Keratinocyte (primary cell): ENCODE results near the gene TAP2. TPM values are rescaled to one million over a fixed set of nuclear protein-coding genes. Genes with fewer than 3 reads are reported as not detected.
A peak's percentile ranks its signal among the peaks of the same experiment; 100 is the strongest.

Source experiments
- DNase-seq: peaks from one replicate; pipeline ENCODE4 v3.0.0-alpha.2; 2011; ENCODE audit warnings: low read depth, missing footprints, low spot score
- FAIRE-seq: peaks from 2 replicates; lab custom pipeline; 2011; peaks lifted over from hg19 to GRCh38; lab: Jason Lieb, UNC
- H2AFZ ChIP-seq: 2 replicates; pipeline ENCODE4 v1.6.0; 2012; ENCODE audit warnings: low read length, control low read depth, inconsistent platforms; ENCODE audit not compliant: control insufficient read depth
- H3K27ac ChIP-seq: 2 replicates; pipeline ENCODE4 v1.5.1; 2011; ENCODE audit warnings: low read length; ENCODE audit not compliant: control insufficient read depth, insufficient read depth
- H3K27me3 ChIP-seq: 3 replicates; pipeline ENCODE4 v1.6.0; 2011; ENCODE audit warnings: low read length; ENCODE audit not compliant: control insufficient read depth, insufficient read depth; ENCODE audit errors: extremely low read depth
- H3K36me3 ChIP-seq, 2 experiments: 2 replicates in 1 of 2; 3 replicates in 1 of 2; pipeline ENCODE4 v1.5.1; 2011; ENCODE audit warnings: low read length in 2 of 2, mild to moderate bottlenecking in 1 of 2; ENCODE audit not compliant: control insufficient read depth in 2 of 2, insufficient read depth in 2 of 2; ENCODE audit errors: extremely low read depth in 1 of 2
- H3K4me1 ChIP-seq: 3 replicates; pipeline ENCODE4 v1.5.1; 2011; ENCODE audit warnings: low read length; ENCODE audit not compliant: control insufficient read depth, insufficient read depth; ENCODE audit errors: extremely low read depth
- H3K4me2 ChIP-seq: 3 replicates; pipeline ENCODE4 v1.6.0; 2011; ENCODE audit warnings: low read depth, low read length; ENCODE audit not compliant: control insufficient read depth, insufficient read depth; ENCODE audit errors: extremely low read depth
- H3K4me3 ChIP-seq, 3 experiments: fragments of 200-600 bp in 1 of 3; sonication (generic) in 1 of 3; 2 replicates in 2 of 3; 3 replicates in 1 of 3; pipeline ENCODE4 v1.5.1; 2011 to 2016; ENCODE audit warnings: low read length in 3 of 3, mild to moderate bottlenecking in 3 of 3, control low read depth in 2 of 3, inconsistent platforms in 1 of 3, low read depth in 1 of 3, mixed read lengths in 1 of 3, mixed run types in 1 of 3, moderate library complexity in 1 of 3; ENCODE audit not compliant: control insufficient read depth in 2 of 3, insufficient read depth in 2 of 3; ENCODE audit errors: extremely low read depth in 1 of 3
- H3K79me2 ChIP-seq: 2 replicates; pipeline ENCODE4 v1.6.0; 2012; ENCODE audit warnings: low read length; ENCODE audit not compliant: control insufficient read depth, insufficient read depth
- H3K9ac ChIP-seq: 3 replicates; pipeline ENCODE4 v1.6.0; 2011; ENCODE audit warnings: low read length; ENCODE audit not compliant: control insufficient read depth, insufficient read depth; ENCODE audit errors: extremely low read depth
- H3K9me1 ChIP-seq: 3 replicates; pipeline ENCODE4 v1.6.0; 2011; ENCODE audit warnings: low read length; ENCODE audit not compliant: control insufficient read depth, insufficient read depth; ENCODE audit errors: extremely low read depth
- H3K9me3 ChIP-seq: 2 replicates; pipeline ENCODE4 v1.5.1; 2012; ENCODE audit warnings: low read depth, low read length; ENCODE audit not compliant: control insufficient read depth
- H4K20me1 ChIP-seq: 3 replicates; pipeline ENCODE4 v1.6.0; 2011; ENCODE audit warnings: low read length; ENCODE audit not compliant: control insufficient read depth, insufficient read depth; ENCODE audit errors: extremely low read depth
- CTCF ChIP-seq, 3 experiments: IDR thresholded peaks in 1 of 3; conservative IDR thresholded peaks in 1 of 3; optimal IDR thresholded peaks in 1 of 3; 2 replicates in 2 of 3; 3 replicates in 1 of 3; pipeline versions ENCODE3 to v1.5.1; 2011; ENCODE audit warnings: low read length in 3 of 3, mild to moderate bottlenecking in 3 of 3, moderate library complexity in 2 of 3, control low read depth in 1 of 3, inconsistent platforms in 1 of 3; ENCODE audit not compliant: insufficient read depth in 2 of 3; ENCODE audit errors: extremely low read depth in 1 of 3
- EZH2 ChIP-seq: IDR thresholded peaks from one replicate; pipeline ENCODE4 v1.6.1; 2012; ENCODE audit warnings: inconsistent platforms, mild to moderate bottlenecking, low read length, moderate library complexity
- dilution Hi-C: fragments of 300-500 bp; cut with MboI; formaldehyde crosslinking; loops from one replicate; pipeline ENCODE4 v1.7.0; 2020; ENCODE audit warnings: low sequenced_read_pairs; ENCODE audit not compliant: extremely low pct_ligation_motif_present
- polyA plus RNA-seq, 5 experiments: library from polyadenylated mRNA; depleted of rRNA in 3 of 5; stranded (reverse) in 3 of 5; stranded (forward) in 1 of 5; unstranded in 1 of 5; fragments of >200 nt; gene quantifications; 1 replicate in 1 of 5; 2 replicates in 3 of 5; 3 replicates in 1 of 5; pipeline versions ENCODE4 v1.2.1 to v1.2.3, GENCODE V29; 2011 to 2012; ENCODE audit warnings: missing spikeins in 2 of 5, low read depth in 1 of 5, low replicate concordance in 1 of 5

The TAP2 gene
- polyA plus RNA-seq, 1 donor (not counting 4 experiments of a cell fraction or from before 2014, with no cell fraction given) = 50.7 TPM

GRCh38 chr6:32886681-32887383, 48.3 kb upstream of the TAP2 start:
- Histone ChIP-seq H3K9me3 (no peaks in the 10 kb centered on the region), H3K4me3 (no peak overlapping the region), H3K27ac (no peak overlapping the region), H4K20me1 (no peaks in the 10 kb centered on the region), H2AFZ (no peak overlapping the region), H3K9ac (no peak overlapping the region), H3K9me1 (no peaks in the 10 kb centered on the region), H3K36me3 (no peaks in the 10 kb centered on the region), H3K4me1 (peaks cover 10% of the 10 kb centered on the region), H3K79me2 (no peaks in the 10 kb centered on the region), H3K4me2 (no peak overlapping the region), H3K27me3 (no peaks in the 10 kb centered on the region)
- FAIRE-seq (no peak), DNase-seq (no peak)
- TF ChIP-seq CTCF (optimal IDR thresholded peaks at IDR 0.05 in 1 of 3, IDR thresholded peaks at IDR 0.05 in 1 of 3, conservative IDR thresholded peaks at IDR 0.05 in 1 of 3; ENCODE audit: extremely low read depth in 1 of 3, insufficient read depth in 2 of 3, low read length in 3 of 3) = no peak
- no peak for TF ChIP-seq EZH2
- dilution Hi-C loops = no loop called here

GRCh38 chr6:32885698-32886286, 47.3 kb upstream of the TAP2 start:
- no peak for TF ChIP-seq EZH2
- peak in 2 of 3 experiments; percentile 19 to 39 for TF ChIP-seq CTCF (optimal IDR thresholded peaks at IDR 0.05 in 1 of 3, IDR thresholded peaks at IDR 0.05 in 1 of 3, conservative IDR thresholded peaks at IDR 0.05 in 1 of 3; ENCODE audit: extremely low read depth in 1 of 3, insufficient read depth in 2 of 3, low read length in 3 of 3)
- no peaks in the 10 kb centered on the region for H3K79me2 ChIP-seq
- dilution Hi-C loops = no loop called here
- FAIRE-seq (no peak), DNase-seq (no peak)
- H2AFZ ChIP-seq = no peak overlapping the region
- H3K4me3 ChIP-seq = no peak overlapping the region
- no peaks in the 10 kb centered on the region for H3K9me1 ChIP-seq
- no peaks in the 10 kb centered on the region for H3K9me3 ChIP-seq
- H3K27me3 ChIP-seq = no peaks in the 10 kb centered on the region
- H3K36me3 ChIP-seq = no peaks in the 10 kb centered on the region
- H3K4me1 ChIP-seq = peaks cover 10% of the 10 kb centered on the region
- no peaks in the 10 kb centered on the region for H4K20me1 ChIP-seq
- no peak overlapping the region for H3K4me2 ChIP-seq
- H3K9ac ChIP-seq = no peak overlapping the region
- no peak overlapping the region for H3K27ac ChIP-seq
